GM12801 (cell line): Measurements from ENCODE around the gene LENEP.

Experiments
- TF ChIP-seq, protein P1 (sequence below): IDR thresholded peaks from one replicate; pipeline ENCODE4 v1.5.1; 2011; ENCODE audit warnings: control low read depth; ENCODE audit not compliant: insufficient read length; ENCODE audit errors: extremely low read depth

The LENEP gene

DNA sequence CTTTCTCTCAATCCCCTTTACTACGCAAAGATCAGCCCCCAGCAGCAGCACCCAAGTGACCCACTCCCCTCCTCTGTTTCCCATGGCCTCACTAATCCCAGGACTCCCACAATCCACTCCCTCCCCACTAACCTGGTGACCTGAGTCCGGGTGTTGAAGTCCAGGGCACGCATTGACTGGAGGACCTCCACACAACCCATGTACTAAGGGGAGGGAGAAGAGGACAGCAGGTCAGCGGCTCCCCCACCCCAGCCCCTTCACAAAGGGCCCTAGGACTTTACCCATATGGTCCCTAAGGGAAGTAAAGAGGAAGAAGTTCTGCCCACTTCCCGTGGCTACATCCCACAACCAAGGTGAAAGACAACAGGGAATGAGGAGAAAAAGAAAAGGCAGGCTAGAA, 24.1 kb upstream of the LENEP start:
- TF ChIP-seq, protein P1, sequence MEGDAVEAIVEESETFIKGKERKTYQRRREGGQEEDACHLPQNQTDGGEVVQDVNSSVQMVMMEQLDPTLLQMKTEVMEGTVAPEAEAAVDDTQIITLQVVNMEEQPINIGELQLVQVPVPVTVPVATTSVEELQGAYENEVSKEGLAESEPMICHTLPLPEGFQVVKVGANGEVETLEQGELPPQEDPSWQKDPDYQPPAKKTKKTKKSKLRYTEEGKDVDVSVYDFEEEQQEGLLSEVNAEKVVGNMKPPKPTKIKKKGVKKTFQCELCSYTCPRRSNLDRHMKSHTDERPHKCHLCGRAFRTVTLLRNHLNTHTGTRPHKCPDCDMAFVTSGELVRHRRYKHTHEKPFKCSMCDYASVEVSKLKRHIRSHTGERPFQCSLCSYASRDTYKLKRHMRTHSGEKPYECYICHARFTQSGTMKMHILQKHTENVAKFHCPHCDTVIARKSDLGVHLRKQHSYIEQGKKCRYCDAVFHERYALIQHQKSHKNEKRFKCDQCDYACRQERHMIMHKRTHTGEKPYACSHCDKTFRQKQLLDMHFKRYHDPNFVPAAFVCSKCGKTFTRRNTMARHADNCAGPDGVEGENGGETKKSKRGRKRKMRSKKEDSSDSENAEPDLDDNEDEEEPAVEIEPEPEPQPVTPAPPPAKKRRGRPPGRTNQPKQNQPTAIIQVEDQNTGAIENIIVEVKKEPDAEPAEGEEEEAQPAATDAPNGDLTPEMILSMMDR: no peak

DNA sequence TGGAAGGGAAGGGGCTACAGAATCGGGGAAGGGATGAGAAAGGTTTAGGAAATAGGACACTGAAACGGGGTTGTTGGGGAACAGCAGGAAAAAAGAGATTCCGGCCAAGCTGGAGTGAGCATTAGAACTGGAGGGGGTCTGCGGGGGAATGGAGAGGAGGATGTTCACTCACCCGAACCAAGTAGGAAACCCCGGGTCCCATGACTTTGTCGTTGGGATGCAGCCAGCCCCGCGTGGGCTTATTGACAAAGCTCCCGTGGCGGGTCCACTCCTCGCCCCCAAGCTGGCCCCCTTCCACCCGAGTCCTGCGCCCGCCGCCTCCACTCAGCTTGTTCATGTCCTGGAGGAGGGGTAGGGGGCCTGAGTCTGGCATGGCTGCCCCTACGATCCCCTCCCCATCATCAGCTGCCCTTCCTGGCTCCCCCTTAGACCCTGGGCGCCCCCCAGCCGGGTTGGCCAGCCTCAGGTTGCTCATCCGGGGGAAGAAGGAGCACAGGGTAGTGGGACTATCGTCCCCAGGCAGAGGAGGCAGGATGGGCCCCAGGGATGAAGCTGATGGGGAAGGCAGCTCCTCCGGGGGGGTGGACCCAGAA, 23.4 kb upstream of the LENEP start:
- TF ChIP-seq, protein P1: no peak

DNA sequence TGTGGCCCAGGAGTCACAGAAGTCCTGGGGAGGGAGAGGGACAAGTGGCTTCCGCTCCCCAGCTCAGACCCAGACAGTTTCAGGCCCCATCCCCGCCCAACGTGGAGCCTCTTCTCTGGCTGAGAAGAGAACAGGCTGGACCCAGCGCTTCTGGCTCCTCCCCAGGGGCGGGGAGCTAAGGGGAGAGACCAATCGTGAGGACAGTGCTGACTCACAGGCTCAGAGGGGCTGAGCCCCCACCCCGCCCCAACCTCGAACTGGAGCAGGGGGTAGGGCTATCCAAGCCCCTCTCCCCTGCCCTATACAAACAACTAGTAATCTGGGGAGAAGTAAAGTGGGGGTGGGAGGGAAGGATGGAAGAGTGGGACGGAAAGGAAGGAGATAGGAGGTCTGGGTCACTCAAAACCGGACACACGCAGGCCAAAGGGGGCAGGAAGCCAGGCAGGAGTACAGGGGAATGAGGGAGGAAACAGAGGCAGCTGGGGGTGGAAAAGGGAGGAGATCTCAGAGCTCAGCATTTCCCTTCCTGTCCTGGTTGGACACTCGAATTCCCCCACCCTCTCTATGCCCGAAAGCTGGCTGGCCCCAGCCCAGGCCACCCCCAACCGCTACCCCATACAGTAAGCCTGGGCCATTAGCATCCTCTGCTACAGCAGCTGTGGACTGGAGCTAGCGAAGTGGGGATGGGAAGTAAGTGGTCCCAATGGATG, 22.6 kb upstream of the LENEP start, which contains the start of gene SHC1:
SHC1 (minus strand) TSS at position 117 of the 710 bp plus-strand sequence. CDS start 221 bp downstream, outside the sequence.
- TF ChIP-seq, protein P1: no peak

DNA sequence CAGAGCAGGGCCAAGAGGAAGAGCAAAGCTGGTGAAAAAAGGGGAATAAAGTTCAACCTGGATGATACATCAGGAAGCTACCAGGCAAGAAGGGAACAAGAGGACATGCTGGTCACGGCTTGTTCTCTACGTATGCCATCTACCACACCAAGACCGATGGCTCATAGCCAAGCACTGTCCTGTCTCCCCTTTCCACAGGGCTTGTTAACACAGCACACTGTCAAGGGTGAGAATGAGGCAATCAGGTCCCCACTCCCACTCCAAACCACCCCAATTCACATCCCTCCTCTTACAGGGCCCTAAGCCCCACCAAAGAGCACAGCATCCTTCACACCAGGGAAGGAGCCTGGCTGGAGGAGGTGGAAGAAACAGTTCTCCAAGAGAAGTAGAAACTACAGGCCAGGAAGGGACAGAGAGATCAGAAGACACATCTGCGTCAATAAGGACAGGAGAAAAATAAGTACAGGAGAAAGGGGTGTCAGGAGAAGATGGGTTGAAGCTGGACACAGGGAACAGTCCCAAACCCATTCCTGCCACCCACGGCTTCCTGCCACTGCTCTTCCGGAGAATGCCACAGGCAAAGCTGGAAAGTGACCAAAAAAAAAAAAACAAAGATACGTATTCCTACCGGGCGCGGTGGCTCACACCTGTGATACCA, 21.9 kb upstream of the LENEP start:
- TF ChIP-seq, protein P1: no peak

DNA sequence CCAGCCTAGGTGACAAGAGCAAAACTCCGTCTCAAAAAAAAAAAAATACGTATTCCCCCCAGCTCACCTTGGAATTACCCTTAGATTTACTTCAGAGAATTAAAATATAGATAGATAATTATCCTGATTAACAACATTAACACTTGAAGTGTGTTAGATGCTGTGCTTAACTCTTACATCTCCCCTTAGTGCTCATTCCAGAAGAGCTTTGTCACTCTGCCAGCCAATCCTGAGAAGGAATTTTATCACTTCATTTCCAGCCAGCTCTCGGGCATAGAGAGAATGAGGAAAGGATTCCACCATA, 21.2 kb upstream of the LENEP start:
- TF ChIP-seq, protein P1: no peak

DNA sequence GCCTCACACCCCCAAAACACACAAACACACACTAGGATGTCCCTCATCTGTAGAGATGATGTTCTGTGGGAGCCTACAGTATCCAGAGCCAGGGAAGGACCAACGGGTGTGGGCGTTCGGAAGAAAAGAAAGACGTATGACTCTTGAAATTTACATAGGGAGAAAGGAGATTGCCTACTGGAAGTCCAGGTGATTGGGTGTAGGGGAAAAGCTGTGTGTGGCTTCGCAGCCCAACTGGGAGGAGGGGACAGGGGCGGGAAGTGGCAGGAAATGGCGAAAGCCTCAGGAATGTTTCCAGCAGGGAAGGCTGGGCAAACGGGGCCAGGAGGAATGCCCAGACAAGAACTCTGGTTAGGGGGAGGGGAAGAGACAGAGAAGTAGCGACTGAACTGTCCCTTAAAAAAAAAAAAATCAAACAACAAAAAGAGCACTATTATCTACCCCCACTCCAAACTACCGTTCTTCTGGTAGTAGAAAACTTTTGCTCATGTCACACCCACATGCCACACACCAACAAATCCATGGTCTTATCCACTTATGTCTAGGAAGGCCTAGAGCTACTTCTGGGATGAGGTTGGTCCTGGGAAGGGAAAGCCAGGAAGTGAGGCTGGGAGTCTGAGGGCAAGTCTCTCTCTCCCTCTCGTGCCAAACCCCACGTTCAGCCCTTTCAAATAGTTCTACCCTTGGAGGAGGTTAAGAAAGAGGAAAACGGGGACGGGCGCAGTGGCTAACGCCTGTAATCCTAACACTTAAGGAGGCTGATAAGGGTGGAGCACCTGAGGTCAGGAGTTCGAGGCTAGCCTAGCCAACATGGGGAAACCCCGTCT, 20.7 kb upstream of the LENEP start:
- TF ChIP-seq, protein P1: no peak
